Esophagus (tissue), 2 donors: ENCODE measurements around the gene NUDT6. TPM values are rescaled to one million over a fixed set of nuclear protein-coding genes. Genes with fewer than 3 reads are reported as not detected.

ENCODE experiments used
- H3K27ac ChIP-seq, 2 donors: one replicate each; pipeline ENCODE4 v1.5.1; 2013; ENCODE audit warnings: low read depth in 2 of 2, mild to moderate bottlenecking in 2 of 2, inconsistent platforms in 1 of 2, low read length in 1 of 2, moderate library complexity in 1 of 2
- H3K27me3 ChIP-seq, 2 donors: one replicate each; pipeline ENCODE4 v1.6.1; 2013; ENCODE audit warnings: low read length in 2 of 2, control low read depth in 1 of 2, mild to moderate bottlenecking in 1 of 2; ENCODE audit not compliant: insufficient read depth in 2 of 2, control insufficient read depth in 1 of 2
- H3K36me3 ChIP-seq, 2 donors: one replicate each; pipeline ENCODE4 v1.6.1; 2013; ENCODE audit warnings: low read length in 1 of 2; ENCODE audit not compliant: control insufficient read depth in 2 of 2, insufficient read depth in 2 of 2
- H3K4me1 ChIP-seq, 2 donors: one replicate each; pipeline ENCODE4 v1.6.1; 2013; ENCODE audit warnings: low read length in 1 of 2; ENCODE audit not compliant: control insufficient read depth in 2 of 2, insufficient read depth in 2 of 2
- H3K4me3 ChIP-seq, 2 donors: one replicate each; pipeline ENCODE4 v1.5.1; 2013; ENCODE audit warnings: low read length in 2 of 2, mild to moderate bottlenecking in 2 of 2, low read depth in 1 of 2, moderate library complexity in 1 of 2
- H3K9me3 ChIP-seq, 2 donors: one replicate each; pipeline ENCODE4 v1.6.1; 2013; ENCODE audit warnings: mild to moderate bottlenecking in 2 of 2, low read depth in 1 of 2, low read length in 1 of 2, moderate library complexity in 1 of 2; ENCODE audit not compliant: control insufficient read depth in 2 of 2, insufficient read depth in 1 of 2
- WGBS, 2 donors: extraction: QIAGEN DNeasy Blood & Tissue Kit; methylation state at CpG; one replicate each; pipeline ENCODE4 v1.1.7; 2013; 5-methylcytosine and 5-hydroxymethylcytosine counted together
- polyA plus RNA-seq, 2 donors: library from polyadenylated mRNA; stranded (reverse); fragments of 200-250 nt; gene quantifications; one replicate each; pipeline ENCODE4 v1.2.3, GENCODE V29; 2013
- donor health status: healthy with polysubstance abuse.
- donor health status: Bipolar disorder and iron deficiency.

Gene NUDT6
- polyA plus RNA-seq, 2 donors: 2.9 to 5.7 TPM

GRCh38 chr4:122903766-122904288, 18.6 kb downstream of the NUDT6 start:
- H3K36me3 ChIP-seq: no peaks in the 10 kb centered on the region
- H3K27ac ChIP-seq: no peak overlapping the region
- no peaks in the 10 kb centered on the region for H3K9me3 ChIP-seq
- H3K4me3 ChIP-seq: no peak overlapping the region
- H3K27me3 ChIP-seq: no peaks in the 10 kb centered on the region
- H3K4me1 ChIP-seq: no peaks in the 10 kb centered on the region

GRCh38 chr4:122901247-122902010, 21.0 kb downstream of the NUDT6 start:
- Histone ChIP-seq H3K4me1 (no peaks in the 10 kb centered on the region), H3K9me3 (no peaks in the 10 kb centered on the region), H3K4me3 (no peak overlapping the region), H3K27me3 (no peaks in the 10 kb centered on the region), H3K27ac (no peak overlapping the region), H3K36me3 (no peaks in the 10 kb centered on the region)
- WGBS, 2 donors: 74 to 77% methylated on average over 2 of the region's 2 CpGs

- Histone ChIP-seq H3K4me3 (no peak overlapping the region), H3K9me3 (no peaks in the 10 kb centered on the region), H3K36me3 (no peaks in the 10 kb centered on the region), H3K27ac (no peak overlapping the region), H3K4me1 (no peaks in the 10 kb centered on the region), H3K27me3 (no peaks in the 10 kb centered on the region)
- WGBS, 2 donors: 73% methylated on average over 3 of the region's 3 CpGs
These were observed 22.1 kb downstream of the NUDT6 start for GRCh38 chr4:122900314-122900713.

GRCh38 chr4:122899682-122900081, 22.7 kb downstream of the NUDT6 start:
- no peaks in the 10 kb centered on the region for H3K36me3 ChIP-seq
- no peaks in the 10 kb centered on the region for H3K9me3 ChIP-seq
- no peak overlapping the region for H3K4me3 ChIP-seq
- 87 to 96% methylated on average over 7 of the region's 7 CpGs for WGBS, 2 donors
- H3K4me1 ChIP-seq: no peaks in the 10 kb centered on the region
- H3K27me3 ChIP-seq: no peaks in the 10 kb centered on the region
- H3K27ac ChIP-seq: no peak overlapping the region

GRCh38 chr4:122898370-122899150, 23.8 kb downstream of the NUDT6 start:
- H3K9me3 ChIP-seq: no peaks in the 10 kb centered on the region
- no peaks in the 10 kb centered on the region for H3K4me1 ChIP-seq
- peaks cover 0 to 1% of the 10 kb centered on the region in 2 donors for H3K36me3 ChIP-seq
- no peak overlapping the region for H3K27ac ChIP-seq
- WGBS, 2 donors: 57 to 72% methylated on average over 2 of the region's 2 CpGs
- no peaks in the 10 kb centered on the region for H3K27me3 ChIP-seq
- no peak overlapping the region for H3K4me3 ChIP-seq

- Histone ChIP-seq H3K4me1 (no peaks in the 10 kb centered on the region), H3K36me3 (peaks cover 0 to 1% of the 10 kb centered on the region in 2 donors), H3K4me3 (no peak overlapping the region), H3K9me3 (no peaks in the 10 kb centered on the region), H3K27me3 (no peaks in the 10 kb centered on the region), H3K27ac (no peak overlapping the region)
- WGBS, 2 donors: 79 to 90% methylated on average over 1 of the region's 1 CpG
These were observed 26.1 kb downstream of the NUDT6 start for GRCh38 chr4:122896270-122896669.

- no peaks in the 10 kb centered on the region for H3K9me3 ChIP-seq
- no peaks in the 10 kb centered on the region for H3K27me3 ChIP-seq
- 62 to 72% methylated on average over 1 of the region's 1 CpG for WGBS, 2 donors
- no peaks in the 10 kb centered on the region for H3K4me1 ChIP-seq
- no peak overlapping the region for H3K27ac ChIP-seq
- H3K36me3 ChIP-seq: peaks cover 0 to 1% of the 10 kb centered on the region in 2 donors
- H3K4me3 ChIP-seq: no peak overlapping the region
These were observed 26.9 kb downstream of the NUDT6 start for GRCh38 chr4:122895336-122895995.

GRCh38 chr4:122894827-122895226, 27.6 kb downstream of the NUDT6 start:
- H3K4me1 ChIP-seq: no peaks in the 10 kb centered on the region
- no peaks in the 10 kb centered on the region for H3K27me3 ChIP-seq
- H3K36me3 ChIP-seq: peaks cover 0 to 1% of the 10 kb centered on the region in 2 donors
- no peak overlapping the region for H3K4me3 ChIP-seq
- H3K27ac ChIP-seq: no peak overlapping the region
- no peaks in the 10 kb centered on the region for H3K9me3 ChIP-seq
- 94 to 97% methylated on average over 3 of the region's 3 CpGs for WGBS, 2 donors

GRCh38 chr4:122890147-122890795, 32.1 kb downstream of the NUDT6 start:
- H3K27ac ChIP-seq: no peak overlapping the region

More at GRCh38 chr4:122890147-122890795, 32.1 kb downstream of the NUDT6 start:
- H3K4me1 ChIP-seq: no peaks in the 10 kb centered on the region
- H3K36me3 ChIP-seq: peaks cover 0 to 1% of the 10 kb centered on the region in 2 donors
- H3K9me3 ChIP-seq: no peaks in the 10 kb centered on the region
- H3K4me3 ChIP-seq: no peak overlapping the region
- 62 to 64% methylated on average over 2 of the region's 2 CpGs for WGBS, 2 donors
- H3K27me3 ChIP-seq: no peaks in the 10 kb centered on the region
